Dedifferentiated amniotic fluid mesenchymal stem cell (primary cell): ENCODE results near the gene CPA2.
"Not testable (repeated sequence)": the region's sequence is repeated elsewhere in the genome, so short reads cannot be mapped to it uniquely, and the experiment has no call there.

ENCODE experiments used
- DNase-seq: peaks from one replicate; pipeline ENCODE4 v3.0.0-alpha.2; 2016; ENCODE audit errors: extremely low spot score

The CPA2 gene

GRCh38 chr7:130266258-130266960 is at the start of gene CPA2:
Gene CPA2 (plus strand): TSS chr7:130266863. CDS start chr7:130266882, 19 bp downstream.
- DNase-seq, result no peak

GRCh38 chr7:130218806-130219620 is 47.6 kb upstream of the CPA2 start:
- DNase-seq, result no peak

- DNase-seq, result no peak
Observed at GRCh38 chr7:130219871-130220270, 46.8 kb upstream of the CPA2 start.

GRCh38 chr7:130221746-130222145 is 44.9 kb upstream of the CPA2 start:
- no peak for DNase-seq

GRCh38 chr7:130223646-130224045 is 43.0 kb upstream of the CPA2 start:
- DNase-seq, result no peak

GRCh38 chr7:130224210-130224609 is 42.5 kb upstream of the CPA2 start:
- no peak for DNase-seq

- not testable (repeated sequence) for DNase-seq
Observed at GRCh38 chr7:130224923-130225322, 41.7 kb upstream of the CPA2 start.

GRCh38 chr7:130226333-130226732 is 40.3 kb upstream of the CPA2 start:
- no peak for DNase-seq

GRCh38 chr7:130227883-130228575 is 38.6 kb upstream of the CPA2 start:
- no peak for DNase-seq

GRCh38 chr7:130228840-130229502 is 37.7 kb upstream of the CPA2 start:
- no peak for DNase-seq

- not testable (repeated sequence) for DNase-seq
Observed at GRCh38 chr7:130229981-130230380, 36.7 kb upstream of the CPA2 start.

- DNase-seq, result no peak
Observed at GRCh38 chr7:130231792-130232191, 34.9 kb upstream of the CPA2 start.

- DNase-seq, result no peak
Observed at GRCh38 chr7:130232209-130232608, 34.5 kb upstream of the CPA2 start.

GRCh38 chr7:130234078-130234477 is 32.6 kb upstream of the CPA2 start:
- DNase-seq, result no peak

- not testable (repeated sequence) for DNase-seq
Observed at GRCh38 chr7:130236361-130236760, 30.3 kb upstream of the CPA2 start.

GRCh38 chr7:130240240-130240639 is 26.4 kb upstream of the CPA2 start:
- DNase-seq, result no peak

- peak; percentile 38 for DNase-seq
Observed at GRCh38 chr7:130242198-130243014, 24.3 kb upstream of the CPA2 start.

GRCh38 chr7:130243486-130243885 is 23.2 kb upstream of the CPA2 start:
- DNase-seq, result peak; percentile 52

- not testable (repeated sequence) for DNase-seq
Observed at GRCh38 chr7:130246491-130246890, 20.2 kb upstream of the CPA2 start.

GRCh38 chr7:130248842-130249241 is 17.8 kb upstream of the CPA2 start:
- DNase-seq, result not testable (repeated sequence)

- not testable (repeated sequence) for DNase-seq
Observed at GRCh38 chr7:130249626-130250025, 17.0 kb upstream of the CPA2 start.
